NCI-H2029 treated with DMSO at 0.1 percent for 48 hours (cell line): ENCODE measurements around the gene ZSWIM4.

Experiments used
- DNase-seq: peaks from one replicate; lab custom pipeline; 2025; lab: John Stamatoyannopoulos, UW

ZSWIM4 gene

GRCh38 chr19:13834244-13835069 is 39.2 kb downstream of the ZSWIM4 start:
- DNase-seq, result no peak

GRCh38 chr19:13835791-13836723 is 40.8 kb downstream of the ZSWIM4 start:
- no peak for DNase-seq

GRCh38 chr19:13838435-13839129 is 43.3 kb downstream of the ZSWIM4 start:
- DNase-seq, result no peak

- DNase-seq, result no peak
Observed at GRCh38 chr19:13839130-13839937, 44.1 kb downstream of the ZSWIM4 start.

GRCh38 chr19:13839938-13840304 is 44.7 kb downstream of the ZSWIM4 start:
- DNase-seq, result no peak

DNA sequence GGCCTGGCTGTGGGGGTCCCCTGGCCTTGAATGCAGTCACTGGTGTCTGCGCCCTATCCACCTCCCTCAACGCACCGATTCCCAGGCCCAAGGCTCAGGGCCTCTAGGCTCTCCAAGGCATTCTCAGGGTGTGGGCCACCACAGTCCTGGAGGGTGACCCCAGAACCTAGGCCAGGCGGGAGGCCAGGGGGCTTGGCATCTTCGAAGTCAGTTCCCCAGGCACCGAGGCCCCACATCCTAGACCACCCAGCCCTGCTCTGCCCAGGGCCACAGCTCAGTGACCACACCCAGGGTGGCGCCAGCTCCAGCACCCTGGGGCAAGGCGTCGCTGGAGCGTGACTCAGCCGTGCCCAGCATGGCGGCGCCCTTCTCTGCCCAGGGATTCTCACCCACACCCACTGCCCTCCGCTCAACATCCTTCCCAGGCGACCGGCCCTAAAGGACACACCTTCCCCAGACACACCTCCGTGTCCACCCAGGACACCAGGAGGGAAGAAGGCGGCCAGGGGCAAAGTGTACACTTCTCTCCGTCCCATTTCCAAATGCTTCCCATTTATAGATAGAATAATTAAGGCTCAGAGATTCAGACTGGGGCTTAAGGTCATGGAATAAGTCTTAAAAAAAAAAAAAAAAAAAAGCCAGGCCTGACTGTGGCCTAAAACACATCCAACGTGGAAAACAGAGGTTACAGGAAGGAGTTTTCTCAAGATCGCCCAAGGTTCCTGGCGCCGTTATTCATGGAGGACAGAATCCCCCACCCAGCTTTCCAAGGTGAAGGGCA is 45.3 kb downstream of the ZSWIM4 start:
- no peak for DNase-seq

- DNase-seq, result no peak
Observed at GRCh38 chr19:13841086-13841961, 46.1 kb downstream of the ZSWIM4 start.

DNA sequence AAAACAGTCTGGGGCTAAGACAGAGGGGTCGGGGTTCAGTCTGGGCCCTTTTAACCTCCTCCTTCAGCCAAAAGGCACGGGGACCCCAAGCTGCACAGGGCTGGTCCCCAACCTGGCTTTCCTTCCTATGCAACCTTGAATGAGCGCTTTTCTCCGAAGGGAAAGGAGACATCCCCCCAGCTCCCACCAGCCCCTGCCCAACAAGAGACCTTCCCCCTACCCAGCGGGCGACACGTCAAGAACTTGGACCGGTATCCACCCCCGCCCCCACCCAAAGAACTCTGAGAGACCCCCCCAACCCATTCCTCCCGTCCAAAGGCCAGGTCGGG is 46.7 kb downstream of the ZSWIM4 start:
- DNase-seq, result no peak

GRCh38 chr19:13842291-13843103 is 47.3 kb downstream of the ZSWIM4 start:
- DNase-seq, result no peak

DNA sequence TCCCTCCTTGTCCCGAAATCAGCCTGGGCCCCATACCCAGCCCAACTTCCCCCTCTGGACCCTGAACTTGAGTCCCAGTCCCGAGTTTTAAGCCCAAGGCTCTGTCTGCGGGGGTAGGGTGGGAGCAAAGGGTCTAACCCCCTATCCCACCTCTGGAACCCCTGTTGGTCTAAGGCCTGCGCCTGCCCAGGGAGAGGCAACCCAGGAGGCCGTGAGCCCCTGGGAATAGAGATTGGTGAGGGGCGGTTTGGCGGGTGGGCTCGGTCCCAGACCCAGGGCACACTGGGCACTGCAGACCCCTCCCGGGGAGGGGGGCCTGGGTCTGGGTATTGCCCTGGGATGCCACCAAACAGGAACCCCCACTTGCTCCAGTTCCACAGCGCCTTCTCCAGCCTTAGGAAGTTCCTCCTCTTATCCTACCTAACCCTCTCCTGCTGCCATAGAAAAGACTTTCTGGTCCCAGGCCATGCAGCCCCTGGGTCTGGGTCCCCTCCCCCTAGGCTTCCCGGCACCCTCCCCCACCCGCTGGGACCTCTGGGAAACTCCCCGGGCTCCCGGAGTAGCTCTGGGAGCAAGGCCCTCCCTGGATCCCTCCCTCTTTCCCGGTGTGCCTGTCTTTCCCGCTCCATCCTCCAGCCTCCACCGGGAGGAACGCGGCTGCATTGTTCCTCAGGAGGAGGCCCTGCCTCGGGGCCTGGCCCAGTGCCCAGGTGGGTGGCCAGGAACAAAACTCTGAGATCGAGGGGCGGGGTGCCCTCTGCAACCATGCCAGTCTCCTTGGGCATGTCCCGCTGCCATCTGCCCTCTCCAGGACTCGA is 48.1 kb downstream of the ZSWIM4 start:
- no peak for DNase-seq

- no peak for DNase-seq
Observed at GRCh38 chr19:13844130-13844631, 48.9 kb downstream of the ZSWIM4 start.

- peak; percentile 60 for DNase-seq
Observed at GRCh38 chr19:13846557-13847406, 51.5 kb downstream of the ZSWIM4 start.

DNA sequence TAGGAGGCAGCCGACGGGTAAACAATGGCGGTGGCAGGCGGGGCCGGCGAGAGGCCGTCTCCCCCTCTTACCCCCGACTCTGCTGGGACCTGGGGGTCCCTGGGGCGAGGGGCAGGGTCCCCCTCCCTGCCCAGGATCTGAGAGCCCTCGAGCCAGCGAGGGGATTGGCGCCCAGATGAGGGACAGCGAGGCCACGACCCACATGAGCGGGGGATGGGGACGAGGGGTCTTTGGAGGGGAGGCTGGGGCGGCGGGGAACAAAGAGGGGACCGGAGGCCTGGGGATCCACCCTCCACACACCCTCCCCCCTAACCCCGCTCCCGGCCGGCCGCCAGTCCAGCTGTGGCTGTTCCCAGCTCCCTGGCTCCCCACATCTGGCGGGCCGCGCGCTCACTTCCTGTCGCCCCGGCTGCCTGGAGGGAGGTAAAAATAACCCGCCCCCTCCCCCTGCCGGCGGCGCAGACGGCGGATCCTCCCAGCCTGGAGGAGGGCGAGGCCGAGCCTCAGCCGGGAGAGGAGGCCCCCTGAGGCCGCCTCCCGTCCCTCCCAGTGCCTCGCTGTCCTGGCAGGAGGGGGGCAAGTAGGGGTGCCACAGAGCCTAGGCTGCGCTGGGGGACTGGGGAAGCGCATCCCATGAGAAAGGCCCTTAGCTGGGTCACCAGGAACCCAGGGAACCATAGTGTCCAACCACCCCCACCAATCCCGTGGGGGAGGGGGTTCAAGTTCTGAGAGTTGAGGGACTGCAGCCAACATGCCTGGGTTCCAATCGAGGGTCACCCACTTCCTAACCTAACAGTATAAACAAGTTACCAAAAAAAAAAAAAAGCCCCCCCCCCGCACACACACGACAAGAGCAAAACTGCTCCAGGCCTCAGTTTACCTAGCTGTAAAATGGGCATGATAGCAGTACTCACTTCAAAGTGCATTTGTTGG is 52.4 kb downstream of the ZSWIM4 start:
- peak; percentile 31 for DNase-seq

- DNase-seq, result no peak
Observed at GRCh38 chr19:13848340-13848677, 53.1 kb downstream of the ZSWIM4 start.

DNA sequence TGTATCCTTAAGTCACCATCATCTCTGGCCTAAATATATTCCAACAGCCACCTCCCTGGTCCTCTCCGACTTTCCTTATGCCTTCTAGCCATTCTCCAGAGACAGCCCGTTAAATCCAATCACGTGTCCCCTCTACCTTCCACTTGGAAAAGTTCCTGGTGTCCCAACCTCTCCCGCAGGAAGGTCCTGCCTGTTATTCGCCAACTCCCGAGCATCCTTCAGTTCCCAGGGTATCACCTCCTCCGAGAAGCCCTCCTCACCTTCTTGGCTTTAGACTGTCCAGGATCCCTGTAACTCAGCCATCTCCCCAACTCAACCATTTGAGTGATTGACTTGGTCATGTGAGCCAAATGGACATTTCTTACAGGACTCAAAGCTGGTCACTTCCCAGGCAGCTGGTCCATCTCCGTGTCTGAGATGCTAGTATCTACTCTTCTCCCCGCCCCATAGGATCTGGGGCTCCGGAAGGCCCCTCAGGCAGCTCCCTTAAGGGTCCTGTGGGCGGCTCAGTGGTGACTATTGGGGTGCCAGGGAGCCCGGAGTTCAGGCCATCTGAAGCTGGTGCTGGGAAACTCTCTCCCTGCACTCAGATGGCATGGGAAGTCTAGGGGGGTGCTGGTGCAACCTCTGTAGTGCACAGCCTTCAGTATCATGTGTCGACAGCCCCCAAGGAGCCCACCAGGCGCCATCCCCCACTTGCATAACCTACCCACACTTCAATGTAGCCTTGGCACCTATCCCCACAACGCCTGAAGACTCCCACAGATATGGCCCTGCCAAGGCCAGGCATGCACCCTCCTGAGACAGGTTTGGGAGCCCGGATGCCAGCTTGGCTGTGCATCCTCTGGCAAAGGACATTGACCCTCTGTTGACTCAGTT is 53.8 kb downstream of the ZSWIM4 start:
- no peak for DNase-seq
